HG02870 (cell line): ENCODE measurements around the gene TIGD2.
"Not testable (repeated sequence)": the region's sequence is repeated elsewhere in the genome, so short reads cannot be mapped to it uniquely, and the experiment has no call there.

Source experiments
- ATAC-seq: cut with Tn5 transposase; IDR thresholded peaks from one replicate; pipeline ENCODE4 v1.9.1; 2021; ENCODE audit warnings: mild to moderate bottlenecking, moderate library complexity; ENCODE audit not compliant: unreplicated experiment

The TIGD2 gene

GRCh38 chr4:89119166-89119565 lies 7.8 kb downstream of the TIGD2 start:
- no peak for ATAC-seq

DNA sequence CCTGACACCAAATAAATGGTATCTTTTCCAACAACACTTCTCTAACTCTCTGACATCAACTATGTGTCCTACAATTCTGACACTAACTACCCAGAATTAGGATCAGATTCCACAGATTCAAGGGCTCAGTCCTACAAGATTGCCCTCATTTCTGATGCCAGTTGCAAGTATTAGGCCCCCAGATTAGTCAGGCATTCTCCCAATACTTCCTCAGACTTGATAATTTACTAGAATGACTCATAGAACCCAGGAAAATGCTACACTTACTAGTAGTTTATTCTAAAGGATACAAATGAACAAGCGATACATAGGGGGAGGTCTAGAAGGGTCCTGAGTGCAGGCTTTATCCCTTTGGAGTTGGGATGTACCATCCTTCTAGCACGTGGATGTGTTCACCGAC lies 8.5 kb downstream of the TIGD2 start:
- no peak for ATAC-seq

GRCh38 chr4:89121387-89122068 lies 10.2 kb downstream of the TIGD2 start:
- no peak for ATAC-seq

DNA sequence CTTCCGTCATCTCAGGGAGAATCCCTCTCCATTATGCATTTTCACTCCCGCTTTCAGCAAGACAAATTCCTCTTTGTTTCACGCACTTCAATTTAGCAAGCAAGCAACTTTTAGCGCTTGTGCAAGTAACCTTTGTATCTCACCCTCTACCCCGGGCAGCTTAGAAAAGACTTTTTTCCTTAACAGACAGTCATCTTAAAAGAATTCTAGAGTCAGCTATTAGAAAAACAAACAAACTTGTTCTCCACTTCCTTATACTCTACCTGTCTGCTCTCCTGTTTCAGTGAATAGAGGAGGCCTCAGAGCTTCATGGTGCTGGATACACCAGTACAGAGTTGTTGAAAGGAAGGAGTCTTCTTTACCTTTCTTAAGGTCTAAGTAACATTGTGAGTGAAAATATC lies 12.1 kb downstream of the TIGD2 start:
- no peak for ATAC-seq

DNA sequence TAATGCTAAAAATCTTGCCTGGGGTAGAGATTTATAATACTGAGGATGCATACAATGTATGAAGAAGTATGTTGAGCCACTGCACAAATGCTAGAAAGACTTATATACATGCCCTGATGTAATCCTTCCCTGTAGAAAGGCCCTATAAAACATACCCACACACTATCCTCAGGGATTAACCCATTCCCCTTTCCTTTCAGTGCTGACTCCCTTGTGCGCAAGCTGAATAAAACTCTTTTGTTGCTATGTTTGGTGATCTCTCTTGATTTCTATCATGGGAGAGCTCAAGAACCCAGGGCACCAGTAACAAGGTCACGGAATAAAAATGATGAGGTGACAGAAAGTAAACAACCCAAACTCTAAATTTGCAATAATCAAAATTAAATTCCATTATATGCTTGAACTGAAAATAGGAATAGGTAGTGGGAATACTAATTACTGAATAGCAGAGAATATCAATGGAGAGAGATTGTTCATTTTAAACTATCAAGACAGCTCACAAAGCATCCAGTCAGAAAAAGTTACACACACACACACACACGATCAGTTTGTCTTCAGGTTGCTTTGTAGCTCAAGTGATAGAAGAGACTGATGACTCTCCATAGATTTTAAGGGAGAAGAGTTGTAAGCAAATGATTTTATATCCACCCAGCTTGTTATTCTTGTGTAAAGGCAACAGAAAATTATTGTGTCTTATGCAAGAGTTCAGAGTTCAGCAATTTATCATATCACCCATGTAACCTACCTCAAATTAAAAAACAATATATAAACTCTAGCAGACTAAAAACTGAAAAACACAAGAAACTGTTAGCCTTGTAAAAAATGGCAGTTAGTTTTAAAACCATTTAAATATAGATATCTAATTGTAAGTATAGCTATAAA lies 14.8 kb downstream of the TIGD2 start:
- no peak for ATAC-seq

- no peak for ATAC-seq
These were observed 17.8 kb downstream of the TIGD2 start for GRCh38 chr4:89129080-89129640.

DNA sequence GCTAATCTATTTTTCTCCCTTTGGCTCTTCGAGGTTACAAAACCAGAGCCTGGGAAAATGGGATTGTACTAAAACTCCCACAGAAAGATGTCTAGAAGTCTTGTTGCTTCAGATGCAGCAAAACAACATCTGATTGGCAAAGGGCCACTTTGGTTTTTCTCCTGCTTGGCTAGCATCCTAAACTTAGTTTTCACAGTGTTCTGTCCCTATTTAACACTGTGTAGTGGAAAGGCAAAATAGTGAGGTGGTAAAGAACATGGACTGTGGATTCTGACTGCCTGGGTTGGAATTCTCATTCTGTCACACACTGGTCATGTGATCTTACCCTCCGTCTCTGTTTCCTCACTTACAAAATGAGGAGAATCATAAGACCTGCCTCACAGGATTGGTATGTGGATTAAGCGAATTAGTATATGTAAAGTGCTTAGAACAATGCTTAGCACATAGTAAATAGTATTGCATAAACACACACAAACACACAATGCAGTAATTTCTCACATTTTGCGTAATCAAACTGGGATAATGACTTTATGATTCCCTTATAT lies 23.5 kb downstream of the TIGD2 start:
- ATAC-seq, result no peak

- ATAC-seq, result no peak
These were observed 25.2 kb downstream of the TIGD2 start for GRCh38 chr4:89136525-89136924.

GRCh38 chr4:89137231-89137630 lies 25.9 kb downstream of the TIGD2 start:
- ATAC-seq, result no peak

DNA sequence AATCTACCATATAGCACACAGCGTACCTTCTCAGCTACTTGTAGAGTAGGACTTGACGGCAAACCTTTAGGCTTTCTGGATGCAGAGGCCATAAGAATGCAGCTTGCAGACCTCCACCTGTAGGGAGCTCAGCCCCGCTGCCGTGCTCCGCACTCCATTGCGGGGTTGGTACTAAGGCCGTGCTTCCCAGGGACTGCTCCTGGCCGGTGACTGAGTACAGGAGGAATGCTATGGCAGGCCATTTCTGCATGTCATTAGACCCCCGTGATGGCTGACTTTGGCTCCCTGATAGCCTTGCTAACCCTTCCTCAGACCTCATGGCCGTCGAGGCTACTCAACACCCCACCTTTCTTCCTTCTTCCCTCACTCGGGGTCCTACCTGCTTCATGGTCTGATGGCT lies 26.4 kb downstream of the TIGD2 start:
- ATAC-seq, result no peak

GRCh38 chr4:89140168-89140759 lies 28.9 kb downstream of the TIGD2 start:
- no peak for ATAC-seq

GRCh38 chr4:89142691-89143669 lies 31.6 kb downstream of the TIGD2 start:
- peak; percentile 71 for ATAC-seq

- not testable (repeated sequence) for ATAC-seq
These were observed 33.3 kb downstream of the TIGD2 start for GRCh38 chr4:89144652-89145051.

DNA sequence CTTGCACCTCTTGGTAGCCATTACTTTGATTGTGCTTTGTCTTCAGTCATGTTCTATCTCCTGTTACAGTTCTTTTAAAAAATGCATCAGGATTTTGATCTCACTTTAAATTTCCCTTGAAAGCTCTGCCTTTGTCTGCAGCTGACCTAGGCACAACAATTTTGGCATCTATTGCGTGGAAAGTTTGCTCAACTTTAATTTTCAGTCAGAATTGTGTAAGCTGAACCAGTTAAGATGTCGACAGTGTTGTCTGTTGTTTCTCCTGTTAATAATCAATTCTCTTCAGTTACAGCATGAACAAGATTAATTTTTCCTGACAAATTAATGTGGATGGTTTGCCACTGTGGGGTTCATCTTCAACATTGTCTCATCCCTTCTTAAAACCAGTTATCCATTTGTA lies 34.9 kb downstream of the TIGD2 start:
- no peak for ATAC-seq

GRCh38 chr4:89152972-89153371 lies 41.6 kb downstream of the TIGD2 start:
- ATAC-seq, result no peak

GRCh38 chr4:89156174-89156914 lies 45.0 kb downstream of the TIGD2 start:
- no peak for ATAC-seq

DNA sequence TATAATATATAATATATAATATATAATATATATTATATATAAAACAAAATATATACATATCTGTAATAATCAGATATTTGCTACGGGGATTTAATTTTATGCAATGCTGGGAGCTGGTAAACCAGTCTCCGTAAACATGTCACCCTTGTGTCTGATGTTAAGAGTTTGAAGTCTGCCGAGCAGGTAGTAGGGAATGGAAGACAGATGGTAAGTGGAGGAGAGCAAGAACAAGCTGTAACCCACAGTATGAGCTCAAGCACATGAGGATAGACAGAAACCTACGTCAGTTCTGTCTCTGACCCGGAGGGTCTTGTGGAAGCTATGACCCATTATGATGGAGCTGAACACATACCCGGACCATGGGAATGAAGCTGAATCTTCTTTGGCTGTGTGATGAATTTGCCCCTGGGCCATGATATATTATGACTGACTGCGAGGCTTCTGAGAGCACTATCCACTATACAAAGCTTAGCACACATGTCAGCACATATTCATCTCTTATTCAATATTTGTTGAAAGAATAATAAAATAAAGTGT lies 46.2 kb downstream of the TIGD2 start:
- no peak for ATAC-seq

- no peak for ATAC-seq
These were observed 47.7 kb downstream of the TIGD2 start for GRCh38 chr4:89158884-89159503.

DNA sequence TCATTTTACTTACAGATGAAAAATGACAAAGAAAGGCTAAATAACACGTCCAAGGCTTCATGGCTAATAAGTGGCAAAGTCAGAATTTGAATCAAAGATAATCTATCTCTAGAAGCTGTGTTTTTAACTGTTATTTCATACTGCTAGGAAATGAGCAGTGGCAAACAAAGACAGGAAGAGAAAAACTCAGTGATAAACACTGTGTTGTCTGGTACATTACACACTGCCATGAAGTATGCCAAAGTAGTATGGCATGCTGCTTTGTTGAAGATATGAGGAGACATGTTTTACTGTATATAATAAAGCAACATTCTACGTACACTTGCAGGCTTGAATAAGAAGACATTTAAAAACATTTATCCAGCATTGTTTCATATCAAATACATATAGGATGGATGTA lies 49.5 kb downstream of the TIGD2 start:
- ATAC-seq, result no peak
